Cardiac muscle cell (in vitro differentiated cells and primary cell): ENCODE results near the gene ZNF608. TPM values are rescaled to one million over a fixed set of nuclear protein-coding genes. Genes with fewer than 3 reads are reported as not detected.
A peak's percentile ranks its signal among the peaks of the same experiment; 100 is the strongest.

Experiments
- DNase-seq, 2 donors: peaks; one replicate each; pipeline versions ENCODE4 v3.0.0 to v3.0.0-alpha.2; 2010 to 2017; ENCODE audit warnings: low read depth in 1 of 2, low spot score in 1 of 2
- H3K27ac ChIP-seq: fragments of 200-600 bp; sonication (generic); 2 replicates; pipeline ENCODE4 v1.5.1; 2016
- H3K27me3 ChIP-seq: fragments of 200-600 bp; sonication (generic); 2 replicates; pipeline ENCODE4 v1.6.0; 2016; ENCODE audit warnings: control low read depth
- H3K36me3 ChIP-seq: fragments of 200-600 bp; sonication (generic); 2 replicates; pipeline ENCODE4 v1.5.1; 2016; ENCODE audit warnings: control low read depth
- H3K4me1 ChIP-seq: fragments of 200-600 bp; sonication (generic); 2 replicates; pipeline ENCODE4 v1.8.1; 2017; ENCODE audit warnings: low read depth, mild to moderate bottlenecking, mixed run types
- H3K4me3 ChIP-seq: fragments of 200-600 bp; sonication (generic); 2 replicates; pipeline ENCODE4 v1.5.1; 2016; ENCODE audit warnings: mild to moderate bottlenecking
- H3K9me3 ChIP-seq: fragments of 200-600 bp; sonication (generic); 2 replicates; pipeline ENCODE4 v1.5.1; 2017; ENCODE audit warnings: low read depth, mild to moderate bottlenecking, control low read depth
- CTCF ChIP-seq: IDR thresholded peaks from 2 replicates; pipeline ENCODE4 v1.5.1; 2012; ENCODE audit warnings: low read depth, mild to moderate bottlenecking, low read length
- polyA plus RNA-seq: library from polyadenylated mRNA; unstranded; fragments of >200 nt; fragmentation: Nextera tagmentation; extraction: Ambion mirVana; gene quantifications from 2 replicates; pipeline ENCODE4 v1.2.1, GENCODE V29; 2016
- total RNA-seq: library from RNA; depleted of rRNA; stranded (reverse); fragments of >200 nt; gene quantifications from 2 replicates; pipeline ENCODE4 v1.2.3, GENCODE V29; 2016

The ZNF608 gene
- total and polyA plus RNA-seq, 2 experiments from 2014 or later, result 39.9 to 115 TPM

GRCh38 chr5:124760608-124761007, 14.2 kb upstream of the ZNF608 start:
- Histone ChIP-seq H3K36me3 (no peaks in the 10 kb centered on the region), H3K27ac (no peak overlapping the region), H3K4me3 (no peak overlapping the region), H3K4me1 (no peaks in the 10 kb centered on the region), H3K27me3 (no peaks in the 10 kb centered on the region), H3K9me3 (no peaks in the 10 kb centered on the region)
- TF ChIP-seq CTCF, result no peak
- no peak for DNase-seq

- Histone ChIP-seq H3K27ac (no peak overlapping the region), H3K27me3 (no peaks in the 10 kb centered on the region), H3K4me1 (peaks cover under 1% of the 10 kb centered on the region), H3K9me3 (no peaks in the 10 kb centered on the region), H3K4me3 (no peak overlapping the region), H3K36me3 (no peaks in the 10 kb centered on the region)
- DNase-seq, result no peak
- TF ChIP-seq CTCF, result no peak
Measured at GRCh38 chr5:124755565-124755964, 9.1 kb upstream of the ZNF608 start.

GRCh38 chr5:124755041-124755440, 8.6 kb upstream of the ZNF608 start:
- H3K9me3 ChIP-seq, result no peaks in the 10 kb centered on the region
- no peak overlapping the region for H3K4me3 ChIP-seq
- H3K36me3 ChIP-seq, result no peaks in the 10 kb centered on the region
- no peaks in the 10 kb centered on the region for H3K27me3 ChIP-seq
- no peak for TF ChIP-seq CTCF
- H3K4me1 ChIP-seq, result peaks cover 5% of the 10 kb centered on the region
- DNase-seq, result no peak
- H3K27ac ChIP-seq, result no peak overlapping the region

- Histone ChIP-seq H3K36me3 (no peaks in the 10 kb centered on the region), H3K9me3 (no peaks in the 10 kb centered on the region), H3K27ac (no peak overlapping the region), H3K4me1 (peaks cover 12% of the 10 kb centered on the region), H3K4me3 (no peak overlapping the region), H3K27me3 (no peaks in the 10 kb centered on the region)
- no peak for TF ChIP-seq CTCF
- peak in 1 of 2 donors; percentile 32 for DNase-seq
Measured at GRCh38 chr5:124754206-124754927, 7.9 kb upstream of the ZNF608 start.

GRCh38 chr5:124752854-124753720, 6.6 kb upstream of the ZNF608 start:
- peaks cover 12% of the 10 kb centered on the region for H3K4me1 ChIP-seq
- H3K27ac ChIP-seq, result no peak overlapping the region
- no peak for DNase-seq
- no peaks in the 10 kb centered on the region for H3K27me3 ChIP-seq
- H3K4me3 ChIP-seq, result no peak overlapping the region
- no peak for TF ChIP-seq CTCF
- H3K36me3 ChIP-seq, result no peaks in the 10 kb centered on the region
- no peaks in the 10 kb centered on the region for H3K9me3 ChIP-seq
